HG02642 (cell line): ENCODE data around the gene PCID2.

Experiments
- ATAC-seq: cut with Tn5 transposase; IDR thresholded peaks from one replicate; pipeline ENCODE4 v1.9.1; 2021; ENCODE audit warnings: mild to moderate bottlenecking; ENCODE audit not compliant: unreplicated experiment, poor library complexity

The PCID2 gene

DNA sequence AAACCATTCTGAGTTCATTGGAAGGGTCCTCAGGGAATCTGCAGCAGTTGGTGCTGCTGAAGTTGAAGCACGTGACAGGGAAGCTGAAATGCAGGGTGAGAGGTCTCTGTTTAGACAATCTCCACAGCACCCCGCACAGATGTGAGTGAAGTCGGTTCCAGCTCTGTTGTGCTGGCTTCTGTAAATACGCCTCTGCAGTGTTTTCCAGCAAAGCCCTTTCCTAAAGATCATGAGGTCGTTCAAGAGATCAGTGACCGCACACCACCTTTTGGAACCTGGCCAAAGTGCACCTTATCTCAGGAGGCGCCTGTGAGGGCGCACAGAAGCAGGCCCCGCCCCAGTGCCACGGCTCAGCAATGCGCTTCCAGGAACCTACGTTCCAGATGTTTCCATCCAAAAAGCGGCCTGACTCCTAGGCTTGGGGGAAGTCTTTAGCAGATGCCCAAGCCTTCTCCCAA, 11.7 kb upstream of the PCID2 start:
- ATAC-seq: no peak

DNA sequence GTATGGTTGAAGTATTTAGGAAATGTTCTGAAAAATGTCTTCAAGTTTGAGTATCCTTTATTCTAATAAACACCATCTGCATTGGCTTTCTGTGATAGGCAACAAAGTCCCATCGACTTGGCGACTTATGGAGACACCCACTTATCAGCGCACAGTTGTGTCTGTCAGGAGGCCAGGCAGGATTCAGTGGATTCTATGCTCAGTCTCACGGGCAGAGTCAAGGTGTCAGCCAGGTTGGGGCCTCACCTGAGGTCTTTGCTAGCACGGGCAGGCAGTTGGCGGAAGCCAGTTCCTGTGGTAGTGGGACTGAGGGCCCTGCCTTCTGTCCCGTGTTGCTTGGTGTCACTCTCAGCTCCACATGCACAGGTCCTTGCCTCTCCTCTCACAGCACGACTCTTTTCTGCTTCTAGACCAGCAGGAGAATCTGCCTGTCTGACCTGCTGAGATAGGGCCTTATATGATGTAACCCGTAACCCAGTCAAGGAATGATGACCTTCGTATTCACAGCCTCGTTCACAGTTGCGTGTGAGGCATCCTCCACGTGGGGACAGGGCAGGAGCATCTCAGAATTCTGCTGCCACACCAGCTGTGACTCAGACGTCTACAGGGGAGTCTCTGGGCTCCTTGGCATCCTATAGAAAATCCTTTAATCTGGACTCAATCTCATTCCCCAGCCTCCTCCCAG, 10.9 kb upstream of the PCID2 start:
- no peak for ATAC-seq

GRCh38 chr13:113218586-113218985, 10.1 kb upstream of the PCID2 start:
- ATAC-seq: no peak

DNA sequence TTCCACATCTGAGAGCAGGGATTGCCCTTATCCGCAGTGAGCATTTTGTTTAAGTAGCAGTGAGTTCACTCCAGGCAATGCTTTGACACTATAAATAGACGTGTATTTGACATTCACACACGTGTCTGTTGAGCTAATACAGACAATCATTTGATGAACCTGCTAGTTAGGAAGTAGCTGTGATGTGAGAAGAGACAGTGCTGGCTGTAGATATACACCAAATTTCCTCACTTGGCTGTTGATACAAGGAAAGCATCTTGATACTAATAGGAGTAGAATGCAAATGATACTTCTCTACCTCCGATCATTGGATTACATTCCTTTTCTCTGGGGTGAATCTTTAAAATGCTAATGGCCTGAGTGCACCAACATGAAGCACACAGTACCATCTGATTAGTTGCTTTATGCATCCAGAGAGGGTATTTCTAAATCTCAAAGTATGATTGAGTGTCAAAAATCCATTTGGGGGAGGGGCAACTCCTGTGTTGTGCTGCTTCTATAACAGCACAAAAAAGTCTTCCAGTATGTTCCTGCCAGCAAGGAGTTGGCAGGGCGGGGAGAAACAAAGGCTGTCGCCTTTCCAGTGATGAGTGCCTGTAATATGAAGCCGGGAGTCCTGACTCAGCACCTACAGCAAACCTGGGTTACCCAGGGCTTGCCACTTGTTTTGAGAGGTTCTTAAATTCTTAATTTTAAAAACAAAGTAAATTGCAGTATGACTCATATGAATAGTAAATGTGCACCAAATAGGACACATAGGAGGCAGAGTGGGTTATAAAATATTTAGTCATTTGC, 8.0 kb upstream of the PCID2 start:
- ATAC-seq: no peak

DNA sequence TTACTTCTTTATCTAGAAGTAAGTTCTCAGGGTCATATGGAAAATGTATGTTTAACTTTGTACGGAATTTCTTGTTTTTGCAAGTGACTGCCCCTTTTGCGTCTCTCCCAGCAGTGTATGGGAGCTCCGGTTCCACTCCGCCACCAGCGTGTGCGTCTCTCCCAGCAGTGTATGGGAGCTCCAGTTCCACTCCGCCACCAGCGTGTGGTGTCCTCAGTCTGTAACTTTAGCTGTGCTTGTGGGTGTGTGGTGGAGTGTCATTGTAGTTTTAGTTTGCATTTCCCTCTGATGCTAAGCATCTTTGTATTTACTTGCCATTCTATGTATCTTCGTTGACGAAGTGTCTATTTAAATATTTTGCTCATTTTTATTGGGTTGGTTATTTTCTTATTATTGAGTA, 3.3 kb upstream of the PCID2 start:
- ATAC-seq: no peak

DNA sequence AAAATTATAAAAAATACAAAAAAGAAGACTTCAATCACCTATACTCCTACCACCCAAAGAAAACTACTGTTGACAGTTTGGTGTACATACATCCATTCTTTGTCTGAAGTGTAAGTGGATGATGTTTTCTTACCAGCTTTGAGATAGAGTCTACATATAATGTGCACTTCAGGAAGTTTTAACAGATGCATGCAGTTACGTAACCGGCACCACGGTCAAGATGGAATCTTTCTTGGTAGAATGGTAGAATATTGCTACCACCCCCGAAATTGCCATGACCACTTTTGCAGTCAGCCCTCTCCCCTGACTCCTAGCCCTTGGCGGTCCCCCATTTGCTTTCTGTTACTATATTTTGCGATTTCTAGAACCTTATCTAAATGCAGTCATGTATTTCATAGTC, 2.4 kb upstream of the PCID2 start:
- no peak for ATAC-seq

GRCh38 chr13:113209759-113210421, 1.4 kb upstream of the PCID2 start:
- peak; percentile 37 for ATAC-seq

DNA sequence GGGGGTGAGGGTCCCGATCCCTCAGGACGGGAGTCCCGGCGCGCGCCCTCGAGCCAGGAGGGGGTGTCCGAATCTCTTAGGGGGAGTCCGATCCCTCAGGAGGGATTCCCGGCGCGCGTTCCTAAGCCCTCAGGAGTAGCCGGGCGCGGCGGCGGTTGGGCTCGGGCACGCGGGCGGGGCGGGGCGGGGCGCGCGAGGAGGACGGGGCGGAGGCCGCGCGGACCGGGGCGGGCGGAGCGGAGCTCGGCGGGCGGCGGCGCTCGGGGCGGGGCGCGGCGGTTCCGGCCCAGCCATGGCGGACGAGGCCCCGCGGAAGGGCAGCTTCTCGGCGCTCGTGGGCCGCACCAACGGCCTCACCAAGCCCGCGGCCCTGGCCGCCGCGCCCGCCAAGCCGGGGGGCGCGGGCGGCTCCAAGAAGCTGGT, 878 bp upstream of the PCID2 start, which contains the start of gene CUL4A:
Gene CUL4A, plus strand, starts transcription at position 278 of the 423 bp plus-strand sequence. Its CDS starts 15 bp downstream, at position 293.
- peak; percentile 47 for ATAC-seq

GRCh38 chr13:113207890-113208420, 514 bp downstream of the PCID2 start:
- ATAC-seq: peak; percentile 20

- ATAC-seq: no peak
Observed at GRCh38 chr13:113207460-113207859, 1.0 kb downstream of the PCID2 start.

DNA sequence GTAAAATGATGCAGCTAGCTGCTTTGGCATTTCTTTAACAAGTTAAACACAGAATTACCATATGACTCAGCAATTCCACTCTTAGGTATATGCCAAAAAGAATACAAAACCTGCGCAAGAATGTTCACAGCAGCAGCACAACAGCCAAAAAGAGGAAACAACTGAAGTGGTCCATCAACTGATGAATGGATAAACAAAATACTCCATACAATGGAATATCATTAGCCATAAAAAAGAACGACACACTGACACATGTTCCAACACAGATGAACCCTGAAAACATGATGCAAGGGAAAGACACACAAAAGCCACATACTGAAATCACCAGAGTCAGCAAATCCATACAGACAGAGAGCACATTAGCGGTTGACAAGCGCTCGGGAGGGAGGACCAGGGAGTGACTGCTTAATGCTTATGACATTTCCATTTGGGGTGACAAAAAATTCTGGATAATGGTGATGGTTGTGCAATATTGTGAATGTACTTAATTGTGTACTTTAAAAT, 3.0 kb downstream of the PCID2 start:
- ATAC-seq: no peak

GRCh38 chr13:113204378-113204734, 4.1 kb downstream of the PCID2 start:
- ATAC-seq: no peak

- no peak for ATAC-seq
Observed at GRCh38 chr13:113203507-113204377, 4.7 kb downstream of the PCID2 start.

DNA sequence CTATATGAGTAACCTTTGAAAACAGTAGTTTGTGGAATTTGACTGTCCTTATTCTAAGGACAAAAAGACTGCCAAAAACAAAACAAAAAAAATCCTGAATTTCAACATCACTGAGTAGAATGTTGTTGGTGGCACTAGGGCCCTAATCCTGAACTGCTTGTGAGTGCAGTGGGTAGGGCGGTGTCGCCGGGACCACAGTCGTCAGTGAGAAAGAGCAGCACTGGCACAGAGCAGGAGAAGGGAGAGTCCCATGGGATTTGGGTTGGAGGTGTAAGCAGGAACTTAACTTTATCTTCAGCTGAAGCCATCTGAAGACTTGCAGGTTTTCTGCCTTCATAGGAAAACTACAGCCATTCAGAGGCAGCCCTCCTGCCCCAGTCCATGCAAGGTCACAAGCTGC, 5.6 kb downstream of the PCID2 start:
- no peak for ATAC-seq

DNA sequence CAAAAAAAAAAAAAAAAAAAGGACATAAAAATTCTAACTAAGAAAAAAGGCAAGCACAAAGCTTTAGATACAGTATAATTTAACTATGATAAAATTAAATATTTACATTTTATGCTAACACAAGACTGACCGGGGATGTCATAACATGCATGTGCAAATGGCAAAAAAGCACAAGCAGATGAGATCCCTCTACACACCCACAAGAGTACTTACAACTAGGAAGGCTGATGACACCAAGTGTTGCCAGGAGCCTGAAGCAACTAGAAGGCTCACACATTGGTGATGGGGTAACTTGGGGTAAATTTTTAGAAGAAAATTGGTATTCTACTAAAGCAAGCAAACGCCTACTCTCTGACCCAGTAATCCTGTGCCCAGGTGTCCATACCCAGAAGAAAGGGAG, 6.7 kb downstream of the PCID2 start:
- no peak for ATAC-seq

GRCh38 chr13:113196970-113197737, 11.3 kb downstream of the PCID2 start:
- no peak for ATAC-seq

DNA sequence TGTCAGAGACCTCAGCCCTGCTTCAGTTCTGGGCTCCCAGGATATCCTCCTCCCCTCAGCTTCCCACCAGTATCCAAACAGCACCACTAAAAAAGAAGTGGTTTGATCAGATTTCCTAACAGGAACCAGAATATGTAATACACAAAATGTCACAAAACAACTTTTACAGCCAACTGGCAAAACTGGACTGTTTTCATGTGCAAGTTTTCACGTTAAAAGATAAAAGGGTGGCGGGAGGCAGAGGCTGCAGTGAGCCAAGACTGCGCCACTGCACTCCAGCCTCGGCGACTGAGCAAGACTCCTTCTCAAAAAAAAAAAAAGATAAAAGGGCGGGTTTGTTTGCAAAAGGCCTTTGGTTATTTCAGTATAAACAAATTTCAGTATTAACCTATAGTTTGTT, 13.1 kb downstream of the PCID2 start:
- ATAC-seq: no peak

DNA sequence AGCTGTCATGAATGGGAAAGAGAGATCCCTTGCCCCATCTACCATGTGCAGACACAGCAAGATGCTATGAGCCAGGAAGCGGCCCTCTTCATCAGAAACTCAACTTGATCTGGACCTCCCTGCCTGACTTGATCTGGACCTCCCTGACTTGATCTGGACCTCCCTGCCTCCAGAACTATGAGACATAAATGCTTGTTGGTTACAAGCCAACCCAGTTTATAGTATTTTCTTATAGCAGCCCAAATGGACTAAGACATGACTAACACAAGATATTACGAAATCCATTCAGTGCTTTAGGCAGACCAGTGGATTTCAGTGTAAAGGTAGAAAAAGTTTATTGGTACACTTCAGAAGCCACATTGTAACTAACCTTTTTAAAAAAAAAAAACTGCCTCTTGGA, 15.6 kb downstream of the PCID2 start:
- ATAC-seq: no peak

GRCh38 chr13:113192279-113192678, 16.2 kb downstream of the PCID2 start:
- ATAC-seq: no peak
